Nephron (organoid): ENCODE data around the gene ANAPC4.

ENCODE experiments used
- H3K27ac Mint-ChIP-seq, 3 experiments: 2 replicates each; pipeline ENCODE4 v1.8.0; 2020; ENCODE audit warnings: mixed read lengths in 3 of 3, mild to moderate bottlenecking in 2 of 3, moderate library complexity in 1 of 3
- H3K27me3 Mint-ChIP-seq: 2 replicates; pipeline ENCODE4 v1.8.0; 2021; ENCODE audit warnings: low read depth, mild to moderate bottlenecking, moderate library complexity, mixed read lengths
- H3K36me3 Mint-ChIP-seq: 2 replicates; pipeline ENCODE4 v1.8.0; 2020; ENCODE audit warnings: low read depth, mixed read lengths
- H3K4me1 Mint-ChIP-seq: 2 replicates; pipeline ENCODE4 v1.8.0; 2020; ENCODE audit warnings: mixed read lengths
- H3K4me3 Mint-ChIP-seq, 3 experiments: 2 replicates each; pipeline ENCODE4 v1.8.0; 2020; ENCODE audit warnings: mild to moderate bottlenecking in 3 of 3, mixed read lengths in 3 of 3, moderate library complexity in 2 of 3
- H3K9me3 Mint-ChIP-seq: 2 replicates; pipeline ENCODE4 v1.8.0; 2020; ENCODE audit warnings: mixed read lengths
- CTCF ChIP-seq, 3 experiments: fragments of 200-600 bp; sonication (generic); IDR thresholded peaks; one replicate each; pipeline ENCODE4 v1.5.0; 2021; ENCODE audit warnings: antibody characterized with exemption in 3 of 3; ENCODE audit not compliant: unreplicated experiment in 3 of 3

Gene ANAPC4

GRCh38 chr4:25452081-25452480 lies 75.0 kb downstream of the ANAPC4 start:
- Mint-ChIP-seq H3K9me3 (no peaks in the 10 kb centered on the region), H3K4me3 (no peak overlapping the region), H3K27me3 (no peaks in the 10 kb centered on the region), H3K4me1 (peaks cover 11% of the 10 kb centered on the region), H3K36me3 (no peaks in the 10 kb centered on the region), H3K27ac (no peak overlapping the region)
- no peak for TF ChIP-seq CTCF (IDR thresholded peaks at IDR 0.05; ENCODE audit: unreplicated experiment in 3 of 3)

- H3K27ac Mint-ChIP-seq, result no peak overlapping the region
- H3K27me3 Mint-ChIP-seq, result no peaks in the 10 kb centered on the region
- H3K4me3 Mint-ChIP-seq, result no peak overlapping the region
- H3K4me1 Mint-ChIP-seq, result peaks cover 10% of the 10 kb centered on the region
- no peaks in the 10 kb centered on the region for H3K36me3 Mint-ChIP-seq
- TF ChIP-seq CTCF (IDR thresholded peaks at IDR 0.05; ENCODE audit: unreplicated experiment in 3 of 3), result no peak
- no peaks in the 10 kb centered on the region for H3K9me3 Mint-ChIP-seq
Observed at GRCh38 chr4:25454476-25454875, 77.4 kb downstream of the ANAPC4 start.

- TF ChIP-seq CTCF (IDR thresholded peaks at IDR 0.05; ENCODE audit: unreplicated experiment in 3 of 3), result no peak
- H3K9me3 Mint-ChIP-seq, result no peaks in the 10 kb centered on the region
- H3K27ac Mint-ChIP-seq, result no peak overlapping the region
- no peak overlapping the region for H3K4me3 Mint-ChIP-seq
- H3K4me1 Mint-ChIP-seq, result peaks cover 4% of the 10 kb centered on the region
- H3K36me3 Mint-ChIP-seq, result no peaks in the 10 kb centered on the region
- H3K27me3 Mint-ChIP-seq, result no peaks in the 10 kb centered on the region
Observed at GRCh38 chr4:25457053-25457715, 80.1 kb downstream of the ANAPC4 start.

GRCh38 chr4:25466966-25467697 lies 90.1 kb downstream of the ANAPC4 start:
- Mint-ChIP-seq H3K9me3 (peaks cover 7% of the 10 kb centered on the region), H3K36me3 (no peaks in the 10 kb centered on the region), H3K4me3 (no peak overlapping the region), H3K27me3 (peaks cover 7% of the 10 kb centered on the region), H3K27ac (peak overlapping the region in 1 of 3 experiments; percentile 55), H3K4me1 (no peaks in the 10 kb centered on the region)
- no peak for TF ChIP-seq CTCF (IDR thresholded peaks at IDR 0.05; ENCODE audit: unreplicated experiment in 3 of 3)

GRCh38 chr4:25467843-25468242 lies 90.8 kb downstream of the ANAPC4 start:
- H3K4me3 Mint-ChIP-seq, result no peak overlapping the region
- no peaks in the 10 kb centered on the region for H3K36me3 Mint-ChIP-seq
- no peaks in the 10 kb centered on the region for H3K4me1 Mint-ChIP-seq
- peaks cover 7% of the 10 kb centered on the region for H3K9me3 Mint-ChIP-seq
- peaks cover 7% of the 10 kb centered on the region for H3K27me3 Mint-ChIP-seq
- no peak for TF ChIP-seq CTCF (IDR thresholded peaks at IDR 0.05; ENCODE audit: unreplicated experiment in 3 of 3)
- H3K27ac Mint-ChIP-seq, result peak overlapping the region in 1 of 3 experiments; percentile 3
